Activated T-cell treated with anti-CD3 and anti-CD28 coated beads, Interleukin-2, amount 50 U/mL, for 4 hours (primary cell): ENCODE measurements around the gene TMX3. TPM values are rescaled to one million over a fixed set of nuclear protein-coding genes. Genes with fewer than 3 reads are reported as not detected.

ENCODE experiments used
- total RNA-seq, 3 donors: library from RNA; stranded (reverse); gene quantifications; one replicate each; pipeline ENCODE4 v1.2.1, GENCODE V29; 2021

TMX3 gene
- total RNA-seq, 3 donors from 2014 or later: 38.9 to 41.7 (median 39.3) TPM

Other genes with a start within 250 kb of the TMX3 start
- gene CCDC102B, start 83.0 kb upstream of the TMX3 start, total RNA-seq: 1 to 10 TPM in 2 of 3 donors, under 1 TPM in 1; 0.82 to 1.5 (median 1.3) TPM